ENCODE results near the gene NUAK2. TPM values are rescaled to one million over a fixed set of nuclear protein-coding genes. Genes with fewer than 3 reads are reported as not detected.

Gene NUAK2
- total RNA-seq, 4 donors from 2014 or later, result 0.42 to 0.86 (median 0.74) TPM

DNA sequence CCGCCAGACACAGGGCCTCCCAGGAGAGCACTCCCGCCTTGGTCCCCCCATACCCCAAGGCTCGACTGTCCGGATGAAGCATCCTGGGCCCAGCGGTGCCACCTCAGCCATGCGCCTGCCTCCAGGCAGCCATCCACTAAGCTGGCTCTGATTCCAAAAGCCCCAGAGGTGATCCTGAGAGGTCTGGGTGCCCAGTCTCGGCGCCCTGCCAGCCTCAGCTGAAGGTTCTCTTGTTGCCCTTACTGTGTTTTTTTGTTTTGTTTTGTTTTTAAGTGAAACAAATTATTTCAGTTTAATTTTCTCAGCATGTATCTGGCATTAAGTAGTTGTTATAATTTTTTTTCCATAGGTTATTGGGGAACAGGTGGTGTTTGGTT, 44.9 kb downstream of the NUAK2 start:
- Histone ChIP-seq H3K4me3 (no peak overlapping the region), H3K27me3 (no peaks in the 10 kb centered on the region), H3K27ac (replicated peaks in 1 of 4) (no peak overlapping the region), H3K36me3 (peaks cover 0 to 11% (median 5%) of the 10 kb centered on the region in 4 donors), H3K9me3 (no peaks in the 10 kb centered on the region), H3K4me1 (peaks cover 0 to 14% (median 8%) of the 10 kb centered on the region in 4 donors)
- intact Hi-C loops (cut with DNase I), result no loop called here
- TF ChIP-seq EP300 (IDR thresholded peaks at IDR 0.05), result no peak
- WGBS, result 89% methylated on average over 7 of the region's 8 CpGs
- no peak for DNase-seq (ENCODE audit: extremely low spot score)

DNA sequence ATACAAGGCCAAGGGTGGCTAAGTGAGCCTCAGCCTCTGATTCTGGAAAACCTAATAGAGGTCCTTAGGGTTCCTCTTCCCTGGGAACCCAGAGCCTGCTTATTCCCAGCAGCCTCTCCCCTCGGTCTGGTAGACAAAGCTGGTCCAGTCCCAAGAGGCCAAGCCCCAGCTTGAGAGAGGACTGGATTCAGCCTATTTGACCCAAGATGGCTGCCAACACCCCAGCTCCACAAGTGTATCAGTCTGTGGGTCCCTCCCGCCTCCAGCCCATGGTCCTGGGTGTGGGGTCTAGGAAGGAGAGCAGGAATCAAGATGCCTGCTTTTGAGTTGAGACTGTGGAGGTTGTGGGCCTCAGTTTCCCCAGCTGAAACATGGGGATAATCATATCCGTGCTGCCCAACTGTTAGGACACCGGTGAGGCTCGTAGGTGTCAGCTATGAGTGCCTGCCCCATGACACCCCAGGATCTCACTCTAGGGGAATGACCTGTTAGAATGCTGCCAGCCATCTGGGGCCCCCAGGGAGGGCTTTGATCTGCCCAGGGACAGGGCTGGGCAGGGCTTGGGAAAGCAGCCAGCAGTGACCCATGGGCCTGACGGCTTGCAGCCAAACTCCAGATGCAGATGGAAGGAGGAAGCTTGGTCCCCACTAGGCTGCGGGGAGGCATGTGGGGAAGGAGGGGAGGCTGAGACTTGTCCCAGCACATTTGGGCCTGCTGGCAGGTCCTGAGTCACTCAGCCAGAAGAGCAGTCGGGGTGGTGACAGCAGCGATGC, 45.4 kb downstream of the NUAK2 start:
- WGBS, result 98% methylated on average over 5 of the region's 9 CpGs
- Histone ChIP-seq H3K36me3 (peaks cover 0 to 14% (median 5%) of the 10 kb centered on the region in 4 donors), H3K27me3 (no peaks in the 10 kb centered on the region), H3K27ac (replicated peaks in 1 of 4) (no peak overlapping the region), H3K9me3 (no peaks in the 10 kb centered on the region), H3K4me1 (peaks cover 5 to 20% (median 14%) of the 10 kb centered on the region in 4 donors), H3K4me3 (no peak overlapping the region)
- DNase-seq (ENCODE audit: extremely low spot score), result no peak
- TF ChIP-seq EP300 (IDR thresholded peaks at IDR 0.05) (no peak), POLR2AphosphoS5 (IDR thresholded peaks at IDR 0.05) (no peak), POLR2A (IDR thresholded peaks at IDR 0.05; ENCODE audit: low read depth) (no peak)
- TF ChIP-seq, protein P1, sequence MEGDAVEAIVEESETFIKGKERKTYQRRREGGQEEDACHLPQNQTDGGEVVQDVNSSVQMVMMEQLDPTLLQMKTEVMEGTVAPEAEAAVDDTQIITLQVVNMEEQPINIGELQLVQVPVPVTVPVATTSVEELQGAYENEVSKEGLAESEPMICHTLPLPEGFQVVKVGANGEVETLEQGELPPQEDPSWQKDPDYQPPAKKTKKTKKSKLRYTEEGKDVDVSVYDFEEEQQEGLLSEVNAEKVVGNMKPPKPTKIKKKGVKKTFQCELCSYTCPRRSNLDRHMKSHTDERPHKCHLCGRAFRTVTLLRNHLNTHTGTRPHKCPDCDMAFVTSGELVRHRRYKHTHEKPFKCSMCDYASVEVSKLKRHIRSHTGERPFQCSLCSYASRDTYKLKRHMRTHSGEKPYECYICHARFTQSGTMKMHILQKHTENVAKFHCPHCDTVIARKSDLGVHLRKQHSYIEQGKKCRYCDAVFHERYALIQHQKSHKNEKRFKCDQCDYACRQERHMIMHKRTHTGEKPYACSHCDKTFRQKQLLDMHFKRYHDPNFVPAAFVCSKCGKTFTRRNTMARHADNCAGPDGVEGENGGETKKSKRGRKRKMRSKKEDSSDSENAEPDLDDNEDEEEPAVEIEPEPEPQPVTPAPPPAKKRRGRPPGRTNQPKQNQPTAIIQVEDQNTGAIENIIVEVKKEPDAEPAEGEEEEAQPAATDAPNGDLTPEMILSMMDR (IDR thresholded peaks at IDR 0.05), result no peak
- intact Hi-C loops (cut with DNase I), result no loop called here

DNA sequence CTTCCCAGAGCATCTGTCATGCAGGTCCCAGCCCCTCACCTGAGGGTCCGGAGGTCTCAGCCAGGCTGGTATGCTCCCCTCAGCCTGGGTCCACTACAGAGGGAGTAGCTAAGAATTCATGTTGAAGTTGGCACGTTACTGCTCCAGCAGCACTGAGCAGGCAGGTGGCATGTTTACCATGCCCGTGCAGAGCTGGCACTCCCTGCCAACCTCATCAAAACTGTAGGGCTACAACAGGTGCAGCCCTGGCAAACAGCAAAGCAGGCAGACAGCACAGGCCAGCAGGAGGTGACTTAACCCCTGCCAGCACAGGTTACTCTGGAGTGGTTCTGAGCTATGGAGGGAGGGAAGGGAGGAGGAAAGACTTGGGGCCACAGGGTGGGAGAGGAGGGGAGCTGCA, 46.4 kb downstream of the NUAK2 start:
- intact Hi-C loops (cut with DNase I), result no loop called here
- WGBS, result 83% methylated on average over 2 of the region's 3 CpGs

DNA sequence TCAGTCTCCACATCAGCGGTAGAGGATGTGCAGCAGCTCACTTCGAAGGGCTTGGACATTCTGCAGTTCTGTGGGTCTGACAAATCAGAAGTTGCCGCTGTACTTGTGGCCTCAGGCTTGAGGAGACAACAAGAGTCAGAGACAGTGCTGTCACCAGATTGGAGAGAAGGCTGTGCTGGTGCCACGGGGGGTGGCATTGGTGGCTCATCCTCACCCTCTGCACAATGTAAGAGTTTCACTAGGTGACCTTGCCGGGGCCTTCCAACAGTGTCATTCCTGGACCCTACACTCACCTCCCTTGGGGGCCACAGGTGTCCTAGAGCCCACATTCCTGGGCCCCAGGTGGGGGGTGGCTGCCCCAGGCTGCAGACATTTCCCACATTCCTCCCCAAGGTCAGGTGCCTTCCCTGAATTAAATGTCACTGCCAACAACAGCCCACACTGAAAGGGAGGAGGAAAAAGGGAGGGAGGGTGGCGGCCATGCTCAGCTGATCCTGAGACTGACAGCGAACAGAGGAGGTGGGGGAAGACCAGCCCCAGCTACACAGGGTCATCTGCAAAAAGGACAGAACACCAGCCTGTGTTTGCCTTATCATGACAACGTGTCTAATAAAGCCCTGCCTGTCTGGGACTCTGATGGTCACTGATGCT, 47.4 kb downstream of the NUAK2 start:
- Histone ChIP-seq H3K36me3 (peaks cover 0 to 22% (median 9%) of the 10 kb centered on the region in 4 donors), H3K4me3 (no peak overlapping the region), H3K27me3 (no peaks in the 10 kb centered on the region), H3K27ac (replicated peaks in 1 of 4) (no peak overlapping the region), H3K4me1 (peaks cover 13 to 29% (median 23%) of the 10 kb centered on the region in 4 donors), H3K9me3 (no peaks in the 10 kb centered on the region)
- TF ChIP-seq EP300 (IDR thresholded peaks at IDR 0.05) (no peak), POLR2A (IDR thresholded peaks at IDR 0.05; ENCODE audit: low read depth) (no peak), POLR2AphosphoS5 (IDR thresholded peaks at IDR 0.05) (no peak)
- TF ChIP-seq, protein P1 (IDR thresholded peaks at IDR 0.05), result no peak
- intact Hi-C loops (cut with DNase I), result no loop called here
- WGBS, result 93% methylated on average over 4 of the region's 8 CpGs
- DNase-seq (ENCODE audit: extremely low spot score), result no peak

More for the DNA sequence above, 46.4 kb downstream of the NUAK2 start:
- Histone ChIP-seq H3K27me3 (no peaks in the 10 kb centered on the region), H3K4me3 (no peak overlapping the region), H3K36me3 (peaks cover 0 to 14% (median 5%) of the 10 kb centered on the region in 4 donors), H3K27ac (replicated peaks in 1 of 4) (no peak overlapping the region), H3K4me1 (peaks cover 13 to 29% (median 23%) of the 10 kb centered on the region in 4 donors), H3K9me3 (no peaks in the 10 kb centered on the region)
- DNase-seq (ENCODE audit: extremely low spot score), result no peak
- no peak for TF ChIP-seq EP300 (IDR thresholded peaks at IDR 0.05)
- TF ChIP-seq, protein P1 (IDR thresholded peaks at IDR 0.05), result no peak
- no peak for TF ChIP-seq POLR2AphosphoS5 (IDR thresholded peaks at IDR 0.05)
- TF ChIP-seq POLR2A (IDR thresholded peaks at IDR 0.05; ENCODE audit: low read depth), result no peak

DNA sequence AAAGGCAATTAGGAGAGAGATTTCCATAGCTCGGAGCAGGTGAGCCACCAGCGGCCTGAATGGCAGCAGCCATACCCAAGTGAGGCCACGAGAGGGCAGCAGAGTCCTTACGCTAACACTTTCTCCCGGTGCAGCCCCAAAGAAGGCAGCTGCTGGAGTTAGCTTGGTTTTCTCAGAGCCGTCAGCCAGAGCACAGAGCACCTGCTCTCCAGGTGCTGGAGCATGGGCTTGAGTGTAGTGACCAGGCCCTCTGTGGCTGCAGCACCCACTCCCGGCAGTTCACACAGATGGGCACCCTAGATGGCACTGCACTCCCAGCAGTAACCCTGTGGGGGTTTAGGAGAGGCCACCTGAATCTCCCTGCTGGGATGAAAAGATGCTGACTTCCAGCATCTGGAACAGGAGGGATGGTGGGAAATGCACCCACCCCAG, 48.0 kb downstream of the NUAK2 start:
- no peak overlapping the region for H3K27ac ChIP-seq (replicated peaks in 1 of 4)
- DNase-seq (ENCODE audit: extremely low spot score), result peak; percentile 95
- H3K27me3 ChIP-seq, result no peaks in the 10 kb centered on the region
- H3K9me3 ChIP-seq, result no peaks in the 10 kb centered on the region
- intact Hi-C loops (cut with DNase I), result loop anchor here (1.0 kb wide), 1 partner anchor 52 kb away; no protein-coding TSS in a partner anchor
- no peak overlapping the region for H3K4me3 ChIP-seq
- peaks cover 13 to 29% (median 23%) of the 10 kb centered on the region in 4 donors for H3K4me1 ChIP-seq
- 18% methylated on average over 2 of the region's 7 CpGs for WGBS
- peaks cover 0 to 23% (median 11%) of the 10 kb centered on the region in 4 donors for H3K36me3 ChIP-seq
- TF ChIP-seq POLR2AphosphoS5 (IDR thresholded peaks at IDR 0.05), result peak in 1 of 2 donors; percentile 38
- TF ChIP-seq, protein P1 (IDR thresholded peaks at IDR 0.05), result peak in 2 of 3 experiments; percentile 98 to 99
- TF ChIP-seq POLR2A (IDR thresholded peaks at IDR 0.05; ENCODE audit: low read depth), result no peak
- no peak for TF ChIP-seq EP300 (IDR thresholded peaks at IDR 0.05)

All from esophagus muscularis mucosa (tissue), 4 donors.